ENCODE results near the gene MAPKAPK2.

Gene MAPKAPK2

GRCh38 chr1:206678490-206678889 is 6.2 kb upstream of the MAPKAPK2 start:
- DNase-seq (ENCODE audit: low read depth in 1 of 2, low spot score in 1 of 2) = no peak
- TF ChIP-seq JUND (IDR thresholded peaks at IDR 0.05; ENCODE audit: low read depth) = no peak
- in situ Hi-C loops (cut with HindIII; ENCODE audit: low pct_unique_long_range_greater_than_20kb, low sequenced_read_pairs) = no loop called here

- in situ Hi-C loops (cut with HindIII; ENCODE audit: low pct_unique_long_range_greater_than_20kb, low sequenced_read_pairs) = no loop called here
- TF ChIP-seq JUND (IDR thresholded peaks at IDR 0.05; ENCODE audit: low read depth) = no peak
- no peak for DNase-seq (ENCODE audit: low read depth in 1 of 2, low spot score in 1 of 2)
Measured at GRCh38 chr1:206679738-206680211, 4.9 kb upstream of the MAPKAPK2 start.

GRCh38 chr1:206680279-206680678 is 4.4 kb upstream of the MAPKAPK2 start:
- DNase-seq (ENCODE audit: low read depth in 1 of 2, low spot score in 1 of 2) = no peak
- TF ChIP-seq JUND (IDR thresholded peaks at IDR 0.05; ENCODE audit: low read depth) = no peak
- in situ Hi-C loops (cut with HindIII; ENCODE audit: low pct_unique_long_range_greater_than_20kb, low sequenced_read_pairs) = no loop called here

GRCh38 chr1:206681359-206681758 is 3.3 kb upstream of the MAPKAPK2 start:
- DNase-seq (ENCODE audit: low read depth in 1 of 2, low spot score in 1 of 2) = no peak
- no peak for TF ChIP-seq JUND (IDR thresholded peaks at IDR 0.05; ENCODE audit: low read depth)
- in situ Hi-C loops (cut with HindIII; ENCODE audit: low pct_unique_long_range_greater_than_20kb, low sequenced_read_pairs) = no loop called here

GRCh38 chr1:206682111-206682510 is 2.6 kb upstream of the MAPKAPK2 start:
- in situ Hi-C loops (cut with HindIII; ENCODE audit: low pct_unique_long_range_greater_than_20kb, low sequenced_read_pairs) = no loop called here
- TF ChIP-seq JUND (IDR thresholded peaks at IDR 0.05; ENCODE audit: low read depth) = no peak

GRCh38 chr1:206683313-206683712 is 1.4 kb upstream of the MAPKAPK2 start:
- in situ Hi-C loops (cut with HindIII; ENCODE audit: low pct_unique_long_range_greater_than_20kb, low sequenced_read_pairs) = no loop called here
- DNase-seq (ENCODE audit: low read depth in 1 of 2, low spot score in 1 of 2) = no peak
- no peak for TF ChIP-seq JUND (IDR thresholded peaks at IDR 0.05; ENCODE audit: low read depth)

More at GRCh38 chr1:206682111-206682510, 2.6 kb upstream of the MAPKAPK2 start:
- DNase-seq (ENCODE audit: low read depth in 1 of 2, low spot score in 1 of 2) = no peak

GRCh38 chr1:206684003-206684402 is 702 bp upstream of the MAPKAPK2 start:
- DNase-seq (ENCODE audit: low read depth in 1 of 2, low spot score in 1 of 2) = no peak
- in situ Hi-C loops (cut with HindIII; ENCODE audit: low pct_unique_long_range_greater_than_20kb, low sequenced_read_pairs) = no loop called here
- TF ChIP-seq JUND (IDR thresholded peaks at IDR 0.05; ENCODE audit: low read depth) = no peak

- TF ChIP-seq JUND (IDR thresholded peaks at IDR 0.05; ENCODE audit: low read depth) = no peak
- DNase-seq (ENCODE audit: low read depth in 1 of 2, low spot score in 1 of 2) = peak; percentile 36 to 73
- in situ Hi-C loops (cut with HindIII; ENCODE audit: low pct_unique_long_range_greater_than_20kb, low sequenced_read_pairs) = no loop called here
Measured at GRCh38 chr1:206685334-206685768, 646 bp downstream of the MAPKAPK2 start.

GRCh38 chr1:206685769-206686477 is 1.2 kb downstream of the MAPKAPK2 start:
- peak; percentile 86 to 87 for DNase-seq (ENCODE audit: low read depth in 1 of 2, low spot score in 1 of 2)
- in situ Hi-C loops (cut with HindIII; ENCODE audit: low pct_unique_long_range_greater_than_20kb, low sequenced_read_pairs) = no loop called here
- TF ChIP-seq JUND (IDR thresholded peaks at IDR 0.05; ENCODE audit: low read depth) = no peak

- no peak for DNase-seq (ENCODE audit: low read depth in 1 of 2, low spot score in 1 of 2)
- no peak for TF ChIP-seq JUND (IDR thresholded peaks at IDR 0.05; ENCODE audit: low read depth)
- in situ Hi-C loops (cut with HindIII; ENCODE audit: low pct_unique_long_range_greater_than_20kb, low sequenced_read_pairs) = no loop called here
Measured at GRCh38 chr1:206686478-206687249, 2.0 kb downstream of the MAPKAPK2 start.

GRCh38 chr1:206687251-206687914 is 2.7 kb downstream of the MAPKAPK2 start:
- DNase-seq (ENCODE audit: low read depth in 1 of 2, low spot score in 1 of 2) = no peak
- TF ChIP-seq JUND (IDR thresholded peaks at IDR 0.05; ENCODE audit: low read depth) = no peak
- in situ Hi-C loops (cut with HindIII; ENCODE audit: low pct_unique_long_range_greater_than_20kb, low sequenced_read_pairs) = no loop called here

GRCh38 chr1:206687915-206688442 is 3.3 kb downstream of the MAPKAPK2 start:
- no peak for DNase-seq (ENCODE audit: low read depth in 1 of 2, low spot score in 1 of 2)

More at GRCh38 chr1:206687915-206688442, 3.3 kb downstream of the MAPKAPK2 start:
- in situ Hi-C loops (cut with HindIII; ENCODE audit: low pct_unique_long_range_greater_than_20kb, low sequenced_read_pairs) = no loop called here
- TF ChIP-seq JUND (IDR thresholded peaks at IDR 0.05; ENCODE audit: low read depth) = no peak

Measured in T47D (cell line).